Neural crest cell (in vitro differentiated cells): ENCODE measurements around the gene NPRL2. TPM values are rescaled to one million over a fixed set of nuclear protein-coding genes. Genes with fewer than 3 reads are reported as not detected.

Experiments
- DNase-seq: peaks from one replicate; pipeline ENCODE4 v3.0.0; 2021; ENCODE audit warnings: low read depth, mixed read lengths, low spot score
- H3K27ac Mint-ChIP-seq: one replicate; pipeline ENCODE4 v1.8.0; 2021; ENCODE audit warnings: mild to moderate bottlenecking, mixed read lengths; ENCODE audit not compliant: unreplicated experiment
- H3K27me3 Mint-ChIP-seq: 2 replicates; pipeline ENCODE4 v1.8.0; 2021; ENCODE audit warnings: low read depth, mild to moderate bottlenecking, mixed read lengths
- H3K36me3 Mint-ChIP-seq: 2 replicates; pipeline ENCODE4 v1.8.0; 2021; ENCODE audit warnings: low read depth, mild to moderate bottlenecking, mixed read lengths
- H3K4me1 Mint-ChIP-seq: 2 replicates; pipeline ENCODE4 v1.8.0; 2021; ENCODE audit warnings: mixed read lengths
- H3K4me3 Mint-ChIP-seq: one replicate; pipeline ENCODE4 v1.8.0; 2021; ENCODE audit warnings: mild to moderate bottlenecking, mixed read lengths
- H3K9me3 Mint-ChIP-seq: 2 replicates; pipeline ENCODE4 v1.8.0; 2021; ENCODE audit warnings: mixed read lengths
- long read RNA-seq: library from polyadenylated mRNA; unstranded; transcript quantifications from one replicate; pipeline ENCODE4 v2.0.0, GENCODE V29; 2020
- total RNA-seq: library from RNA; stranded (reverse); gene quantifications from 2 replicates; pipeline ENCODE4 v1.2.1, GENCODE V29; 2021
- TF ChIP-seq, protein P1 (sequence below): fragments of 200-600 bp; sonication (generic); conservative IDR thresholded peaks from 2 replicates; pipeline ENCODE4 v1.5.0; 2021; ENCODE audit warnings: antibody characterized with exemption, mild to moderate bottlenecking

NPRL2 gene
- total RNA-seq, result 29.7 and 30.6 TPM in 2 replicates
- long read RNA-seq, transcript NPRL2-201 (11 exons, 1,700 nt), result major isoform, 55 of 97 reads
- long read RNA-seq, partial matches to known transcripts, result 0 of 97 reads
- long read RNA-seq, other reads (novel, unspliced or antisense), result 42 of 97 reads

DNA sequence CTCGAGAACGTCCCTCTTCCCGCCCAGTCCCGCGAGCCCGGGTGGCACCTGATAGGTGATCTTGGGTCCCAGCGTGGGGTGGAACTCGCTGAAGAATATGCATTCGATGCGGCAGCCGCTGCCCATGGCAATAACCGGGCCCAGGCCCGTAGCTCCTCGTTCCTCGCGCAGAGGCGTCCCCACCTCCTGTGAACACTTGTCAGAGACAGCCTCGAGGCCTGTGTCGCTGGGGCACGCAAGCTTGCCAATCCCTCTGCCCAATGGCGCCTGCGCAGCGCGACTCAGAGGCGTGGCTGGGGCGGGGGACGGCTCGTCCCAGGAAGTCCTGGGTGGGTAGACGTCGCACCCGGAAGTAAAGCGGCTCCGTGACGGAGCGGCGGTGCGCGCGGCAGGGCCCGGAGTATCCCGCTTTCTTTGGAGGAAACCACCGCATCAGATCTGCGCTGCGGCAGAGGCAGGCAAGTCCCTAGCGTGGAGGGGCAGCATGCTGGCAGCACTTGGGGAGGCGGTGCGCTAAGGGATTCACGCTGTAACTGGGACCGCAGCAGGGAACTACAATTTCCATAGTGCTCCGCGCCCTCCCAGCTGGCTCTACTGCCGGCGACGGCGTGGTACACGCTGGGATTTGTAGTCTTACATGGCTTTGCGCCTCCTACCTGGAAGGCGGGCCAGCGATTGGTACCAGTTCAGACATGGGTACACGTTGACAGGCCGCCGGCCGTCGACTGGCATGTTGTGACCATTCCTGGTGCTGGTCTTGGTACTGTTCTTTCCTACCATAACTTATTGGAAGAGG lies at the start of gene NPRL2, which contains the start of gene CYB561D2:
Gene NPRL2, minus strand, starts transcription at position 249 of the 796 bp plus-strand sequence. Its CDS starts 123 bp downstream, at position 126.
Gene CYB561D2, plus strand, starts transcription at position 336 of the 796 bp plus-strand sequence. CDS start 572 bp downstream, outside the sequence.
- H3K4me3 Mint-ChIP-seq, result peak within 1 kb of the TSS; percentile 99
- H3K27me3 Mint-ChIP-seq, result peaks cover 7% of the 10 kb centered on the region
- H3K36me3 Mint-ChIP-seq, result no peaks in the 10 kb centered on the region
- peak; percentile 94 for DNase-seq
- TF ChIP-seq, protein P1, sequence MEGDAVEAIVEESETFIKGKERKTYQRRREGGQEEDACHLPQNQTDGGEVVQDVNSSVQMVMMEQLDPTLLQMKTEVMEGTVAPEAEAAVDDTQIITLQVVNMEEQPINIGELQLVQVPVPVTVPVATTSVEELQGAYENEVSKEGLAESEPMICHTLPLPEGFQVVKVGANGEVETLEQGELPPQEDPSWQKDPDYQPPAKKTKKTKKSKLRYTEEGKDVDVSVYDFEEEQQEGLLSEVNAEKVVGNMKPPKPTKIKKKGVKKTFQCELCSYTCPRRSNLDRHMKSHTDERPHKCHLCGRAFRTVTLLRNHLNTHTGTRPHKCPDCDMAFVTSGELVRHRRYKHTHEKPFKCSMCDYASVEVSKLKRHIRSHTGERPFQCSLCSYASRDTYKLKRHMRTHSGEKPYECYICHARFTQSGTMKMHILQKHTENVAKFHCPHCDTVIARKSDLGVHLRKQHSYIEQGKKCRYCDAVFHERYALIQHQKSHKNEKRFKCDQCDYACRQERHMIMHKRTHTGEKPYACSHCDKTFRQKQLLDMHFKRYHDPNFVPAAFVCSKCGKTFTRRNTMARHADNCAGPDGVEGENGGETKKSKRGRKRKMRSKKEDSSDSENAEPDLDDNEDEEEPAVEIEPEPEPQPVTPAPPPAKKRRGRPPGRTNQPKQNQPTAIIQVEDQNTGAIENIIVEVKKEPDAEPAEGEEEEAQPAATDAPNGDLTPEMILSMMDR, result no peak
- no peaks in the 10 kb centered on the region for H3K9me3 Mint-ChIP-seq
- H3K4me1 Mint-ChIP-seq, result peaks cover 37% of the 10 kb centered on the region
- peak within 1 kb of the TSS; percentile 98 for H3K27ac Mint-ChIP-seq

DNA sequence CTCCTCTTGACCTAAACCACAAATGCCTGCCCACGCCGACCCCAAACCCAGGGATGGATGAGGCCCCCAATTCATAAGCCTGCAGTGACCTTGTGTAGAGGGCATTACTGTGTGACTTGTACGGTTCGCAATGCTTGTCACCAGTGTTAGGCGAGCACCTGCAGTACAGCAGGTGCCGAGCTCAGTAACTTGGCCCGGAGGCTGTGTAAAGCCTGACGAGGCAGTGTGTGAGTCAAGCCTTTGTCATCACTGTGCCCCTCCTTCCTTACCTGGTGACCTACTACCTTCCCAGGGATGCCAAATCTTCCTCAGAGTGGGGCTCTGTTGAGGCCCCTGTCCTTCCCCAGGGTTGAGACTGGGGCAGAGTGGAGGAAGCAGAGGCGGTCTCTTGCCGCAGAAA lies 45.9 kb upstream of the NPRL2 start:
- peak overlapping the region; percentile 50 for H3K27ac Mint-ChIP-seq
- H3K36me3 Mint-ChIP-seq, result no peaks in the 10 kb centered on the region
- DNase-seq, result no peak
- no peaks in the 10 kb centered on the region for H3K27me3 Mint-ChIP-seq
- H3K4me3 Mint-ChIP-seq, result no peak overlapping the region
- H3K4me1 Mint-ChIP-seq, result no peaks in the 10 kb centered on the region
- TF ChIP-seq, protein P1, result no peak
- no peaks in the 10 kb centered on the region for H3K9me3 Mint-ChIP-seq

DNA sequence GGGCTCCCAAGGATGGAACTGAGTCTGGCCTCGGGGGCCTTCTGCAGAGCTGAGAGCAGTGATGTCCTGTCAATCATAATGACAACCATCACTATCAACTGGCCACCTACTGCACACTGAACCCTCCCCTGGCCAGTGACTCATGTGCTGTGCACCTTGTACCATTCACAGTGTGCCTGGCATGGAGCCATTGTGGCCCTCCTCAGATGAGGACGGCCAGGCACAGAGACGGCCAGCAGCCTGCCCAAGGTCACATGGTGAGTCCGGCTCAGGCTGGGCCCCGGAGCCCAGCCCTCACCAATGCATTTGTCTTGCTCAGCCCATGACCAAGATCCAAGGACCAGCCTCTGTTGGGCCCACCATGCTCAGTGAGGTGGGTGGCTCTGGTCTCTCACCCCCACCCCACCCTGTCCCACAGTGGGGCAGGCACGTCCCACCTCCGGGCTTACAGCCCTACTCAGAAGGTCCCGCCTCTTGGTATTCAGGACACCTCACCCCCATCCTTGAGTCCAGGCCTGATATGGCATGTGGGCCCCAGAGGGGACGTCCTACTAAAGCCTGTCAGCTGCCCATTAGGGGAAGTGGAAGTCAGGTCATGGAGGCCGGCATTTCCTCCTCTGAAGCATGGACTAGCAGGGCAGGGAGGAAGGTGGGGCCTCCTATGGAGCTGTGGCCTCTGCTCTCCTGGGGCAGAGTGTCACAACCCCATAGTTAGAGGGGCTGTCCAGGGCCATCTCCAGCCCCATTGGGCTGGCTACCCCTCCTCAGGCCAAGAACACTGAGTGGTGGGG lies 44.7 kb upstream of the NPRL2 start:
- Mint-ChIP-seq H3K36me3 (no peaks in the 10 kb centered on the region), H3K27ac (no peak overlapping the region), H3K9me3 (no peaks in the 10 kb centered on the region), H3K4me1 (no peaks in the 10 kb centered on the region), H3K27me3 (no peaks in the 10 kb centered on the region), H3K4me3 (no peak overlapping the region)
- TF ChIP-seq, protein P1, result no peak
- DNase-seq, result no peak

DNA sequence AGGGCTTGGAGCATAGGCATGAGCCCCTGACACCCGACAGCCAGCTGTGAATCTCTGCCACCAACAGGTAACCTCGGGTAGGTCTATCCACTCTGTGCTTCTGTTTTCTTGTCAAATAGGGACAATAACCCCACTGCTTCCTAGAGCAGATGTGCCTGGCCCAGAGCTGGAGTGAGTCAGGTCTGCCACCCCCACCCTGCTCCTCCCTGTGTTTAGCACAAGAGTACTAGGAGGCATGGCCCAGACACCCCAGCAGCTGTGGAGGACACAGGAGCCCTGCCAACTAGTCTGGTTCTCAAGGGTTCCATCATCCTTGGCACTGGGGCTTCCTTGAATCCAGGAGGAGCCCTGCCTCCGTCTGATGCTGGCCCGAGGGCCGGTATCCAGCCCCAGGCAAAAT lies 42.5 kb upstream of the NPRL2 start:
- Mint-ChIP-seq H3K36me3 (no peaks in the 10 kb centered on the region), H3K27ac (no peak overlapping the region), H3K4me1 (no peaks in the 10 kb centered on the region), H3K4me3 (no peak overlapping the region), H3K27me3 (no peaks in the 10 kb centered on the region), H3K9me3 (no peaks in the 10 kb centered on the region)
- TF ChIP-seq, protein P1, result no peak
- DNase-seq, result no peak

DNA sequence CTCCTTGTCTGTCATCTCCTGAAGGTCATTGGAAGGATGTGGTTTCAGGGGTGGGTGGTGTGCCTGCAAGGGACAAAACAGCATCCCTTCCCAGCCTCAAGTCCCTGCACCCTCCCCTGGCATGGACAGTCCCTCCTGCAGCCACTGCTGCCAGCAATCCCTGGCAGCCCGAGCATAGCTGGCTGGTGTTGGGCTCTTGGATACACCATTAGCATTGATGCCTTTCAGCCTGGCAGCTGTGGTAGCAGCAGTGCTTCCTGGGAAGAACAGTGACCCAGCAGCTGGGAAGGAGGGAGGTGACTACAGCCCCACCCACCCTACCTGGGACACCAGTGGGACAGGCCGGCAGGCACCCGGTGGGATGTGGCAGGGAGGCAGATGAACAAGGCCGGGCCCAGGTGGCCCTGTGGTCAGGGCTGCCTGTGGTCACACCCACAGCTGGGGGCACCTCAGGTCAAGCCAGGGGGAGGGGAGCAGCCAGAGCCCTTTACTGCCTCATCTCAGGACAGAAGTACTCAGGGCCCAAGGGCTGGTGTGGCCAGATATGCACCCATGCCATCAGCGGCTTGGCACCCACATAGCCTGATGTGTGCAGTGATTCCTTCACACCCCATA lies 41.6 kb upstream of the NPRL2 start:
- Mint-ChIP-seq H3K27me3 (no peaks in the 10 kb centered on the region), H3K36me3 (no peaks in the 10 kb centered on the region), H3K27ac (no peak overlapping the region), H3K4me3 (no peak overlapping the region), H3K9me3 (no peaks in the 10 kb centered on the region), H3K4me1 (no peaks in the 10 kb centered on the region)
- TF ChIP-seq, protein P1, result no peak
- no peak for DNase-seq
